HepG2 (cell line): ENCODE data around the gene TMEM53. TPM values are rescaled to one million over a fixed set of nuclear protein-coding genes. Genes with fewer than 3 reads are reported as not detected.
A peak's percentile ranks its signal among the peaks of the same experiment; 100 is the strongest.

Source experiments
- AGO2 ChIP-seq: fragments of 200-400 bp; formaldehyde crosslinking; optimal IDR thresholded peaks from 2 replicates; pipeline ENCODE3; 2017; ENCODE audit warnings: mild to moderate bottlenecking, low read depth, low read length, moderate library complexity
- AKAP8 ChIP-seq: sonication (generic); formaldehyde crosslinking; IDR thresholded peaks from 2 replicates; pipeline ENCODE4 v1.5.1; 2020; ENCODE audit warnings: mild to moderate bottlenecking, missing genetic modification reagents
- CCAR2 ChIP-seq: fragments of 200-400 bp; formaldehyde crosslinking; optimal IDR thresholded peaks from 2 replicates; pipeline ENCODE3; 2018; ENCODE audit warnings: low read depth, mild to moderate bottlenecking, low read length, moderate library complexity
- HCFC1 ChIP-seq: fragments of 150-350 bp; IDR thresholded peaks from 2 replicates; pipeline ENCODE4 v1.6.1; 2014; ENCODE audit warnings: low read depth, low read length
- HIVEP1 ChIP-seq: sonication (generic); formaldehyde crosslinking; IDR thresholded peaks from 2 replicates; pipeline ENCODE4 v1.4.0; 2020; ENCODE audit warnings: mild to moderate bottlenecking, missing genetic modification reagents
- IKZF1 ChIP-seq: fragments of 450-650 bp; IDR thresholded peaks from 2 replicates; pipeline ENCODE4 v1.7.1; 2016
- KDM5B ChIP-seq: sonication (generic); formaldehyde crosslinking; IDR thresholded peaks from 2 replicates; pipeline ENCODE4 v1.4.0; 2020; ENCODE audit warnings: missing genetic modification reagents, mild to moderate bottlenecking, borderline replicate concordance
- KLF6 ChIP-seq: IDR thresholded peaks from 2 replicates; pipeline ENCODE4 v1.8.0; 2016; ENCODE audit warnings: missing biosample characterization, missing genetic modification reagents
- NFATC3 ChIP-seq: sonication (generic); formaldehyde crosslinking; IDR thresholded peaks from 2 replicates; pipeline ENCODE4 v1.5.1; 2020; ENCODE audit warnings: mild to moderate bottlenecking, missing genetic modification reagents
- PHF21A ChIP-seq: sonication (generic); formaldehyde crosslinking; IDR thresholded peaks from 2 replicates; pipeline ENCODE4 v1.5.0; 2020; ENCODE audit warnings: mild to moderate bottlenecking, missing genetic modification reagents
- SP1 ChIP-seq, 2 experiments: fragments of 450-650 bp in 1 of 2; sonication (generic) in 1 of 2; formaldehyde crosslinking in 1 of 2; IDR thresholded peaks; 2 replicates each; pipeline versions ENCODE4 v1.4.0 to v1.6.1; 2016 to 2020; ENCODE audit warnings: missing genetic modification reagents in 1 of 2
- ZFP36 ChIP-seq: fragments of 150-350 bp; IDR thresholded peaks from 2 replicates; pipeline ENCODE4 v1.6.1; 2018; ENCODE audit warnings: borderline replicate concordance, low read length, low read depth; ENCODE audit not compliant: partially characterized antibody
- ZFYVE20 ChIP-seq: sonication (generic); formaldehyde crosslinking; IDR thresholded peaks from 2 replicates; pipeline ENCODE4 v1.8.0; 2023; ENCODE audit warnings: low read depth, mild to moderate bottlenecking, moderate library complexity, missing genetic modification reagents, borderline replicate concordance
- ZNF292 ChIP-seq: sonication (generic); formaldehyde crosslinking; IDR thresholded peaks from 2 replicates; pipeline ENCODE4 v1.8.1; 2022; ENCODE audit warnings: mild to moderate bottlenecking, low read depth, missing genetic modification reagents, borderline replicate concordance
- ZNF598 ChIP-seq: sonication (generic); formaldehyde crosslinking; IDR thresholded peaks from 2 replicates; pipeline ENCODE4 v1.5.1; 2020; ENCODE audit warnings: mild to moderate bottlenecking, missing genetic modification reagents, borderline replicate concordance
- ZNF780A ChIP-seq: sonication (generic); formaldehyde crosslinking; IDR thresholded peaks from 2 replicates; pipeline ENCODE4 v1.8.0; 2022; ENCODE audit warnings: mild to moderate bottlenecking, missing genetic modification reagents, moderate library complexity
- polyA plus RNA-seq, 8 experiments: library from polyadenylated mRNA; depleted of rRNA in 3 of 8; stranded (reverse) in 7 of 8; unstranded in 1 of 8; fragments of >200 nt; fragmentation: Illumina TruSeq in 4 of 8; extraction: Trizol in 4 of 8; gene quantifications; 2 replicates each; pipeline versions ENCODE4 v1.2.1 to v1.2.3, GENCODE V29; 2011 to 2016; ENCODE audit warnings: low read depth in 4 of 8, missing spikeins in 1 of 8, mixed read lengths in 1 of 8; ENCODE audit not compliant: insufficient read depth in 1 of 8
- total RNA-seq, 5 experiments: library from RNA; depleted of rRNA; stranded (reverse); fragments of >200 nt; fragmentation: Illumina TruSeq; extraction: Trizol; gene quantifications; 2 replicates each; pipeline ENCODE4 v1.2.3, GENCODE V29; 2016; ENCODE audit warnings: low read depth in 1 of 5
- TF ChIP-seq, protein P1 (sequence below): sonication (generic); formaldehyde crosslinking; IDR thresholded peaks from 2 replicates; pipeline ENCODE4 v1.4.0; 2020; ENCODE audit warnings: missing genetic modification reagents
- TF ChIP-seq, protein P2 (sequence below): sonication (generic); formaldehyde crosslinking; IDR thresholded peaks from 2 replicates; pipeline ENCODE4 v1.4.0; 2020; ENCODE audit warnings: low read depth, mild to moderate bottlenecking, missing genetic modification reagents
- TF ChIP-seq, protein P3 (sequence below): sonication (generic); formaldehyde crosslinking; IDR thresholded peaks from 2 replicates; pipeline ENCODE4 v1.4.0; 2020; ENCODE audit warnings: mild to moderate bottlenecking, missing genetic modification reagents
- TF ChIP-seq, protein P4 (sequence below): sonication (generic); formaldehyde crosslinking; IDR thresholded peaks from 2 replicates; pipeline ENCODE4 v1.4.0; 2020; ENCODE audit warnings: missing genetic modification reagents

Gene TMEM53
- total and polyA plus RNA-seq, 2 of the 13 experiments (the other 11 are each of a cell fraction or from before 2014, with no cell fraction given) = 12.6 to 20.2 TPM

DNA sequence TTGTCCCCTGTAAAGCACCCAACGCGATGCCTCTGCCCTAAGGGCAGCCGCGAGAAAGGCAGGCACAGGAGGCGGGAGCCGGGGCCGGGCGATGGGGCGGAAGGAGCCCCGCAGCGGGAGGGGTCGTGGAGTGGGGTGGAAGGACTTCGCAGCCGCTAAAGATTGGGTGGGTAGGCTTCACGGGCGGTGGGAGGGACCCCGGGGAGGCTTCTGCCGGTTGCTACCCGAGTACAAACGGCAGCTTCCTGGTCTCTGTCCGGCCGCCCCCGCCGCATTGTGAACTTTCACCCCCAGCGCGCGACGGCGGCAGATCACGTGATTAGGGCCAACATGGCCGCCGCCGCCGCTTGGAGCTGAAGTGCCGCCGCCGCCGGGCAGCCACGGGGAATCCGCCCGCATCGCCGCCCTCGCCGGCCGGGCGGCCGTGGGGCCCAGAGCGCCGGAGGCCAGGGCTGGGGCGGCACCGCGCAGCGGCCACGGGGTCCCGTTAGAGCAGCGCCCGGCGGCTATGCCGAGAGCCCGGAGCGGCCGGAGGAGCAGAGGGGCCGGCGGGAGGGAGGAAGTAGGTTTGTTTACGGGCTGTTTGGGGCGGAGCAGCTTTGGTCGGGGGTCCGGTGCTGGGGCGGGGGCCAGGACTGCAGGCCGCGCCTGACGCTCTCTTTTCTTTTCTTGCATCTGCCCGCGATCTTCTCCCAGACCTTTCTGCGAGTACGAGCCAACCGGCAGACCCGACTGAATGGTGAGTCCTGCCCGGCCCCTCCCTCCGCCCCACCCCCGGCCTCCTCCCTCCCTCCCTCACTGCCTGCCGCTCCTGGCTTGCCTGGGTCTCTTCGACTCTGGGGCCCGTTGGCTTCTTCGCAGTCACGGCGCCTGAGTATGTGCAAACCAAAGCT, 42.4 kb downstream of the TMEM53 start (continued):
- TF ChIP-seq CCAR2 (no peak), HCFC1 (peak; percentile 26; the same call in 1 of the 2 replicates), KLF6 (CRISPR knock-in tag) (no peak), NFATC3 (no peak), ZFP36 (peak; percentile 51), HIVEP1 (CRISPR knock-in tag) (peak; percentile 47), ZNF598 (CRISPR knock-in tag) (no peak), SP1 (IDR thresholded peaks at IDR 0.05) (no peak), SP1 (CRISPR knock-in tag; IDR thresholded peaks at IDR 0.05) (0 out of 2 replicates have a peak, but pooled peaks have one; percentile 21), ZNF780A (CRISPR knock-in tag) (no peak), PHF21A (CRISPR knock-in tag) (no peak), AKAP8 (CRISPR knock-in tag) (no peak), ZNF292 (CRISPR knock-in tag) (peak; percentile 62; the same call in 1 of the 2 replicates), KDM5B (CRISPR knock-in tag) (peak; percentile 69), IKZF1 (no peak), ZFYVE20 (no peak), AGO2 (peak; percentile 95)
- TF ChIP-seq, protein P1, sequence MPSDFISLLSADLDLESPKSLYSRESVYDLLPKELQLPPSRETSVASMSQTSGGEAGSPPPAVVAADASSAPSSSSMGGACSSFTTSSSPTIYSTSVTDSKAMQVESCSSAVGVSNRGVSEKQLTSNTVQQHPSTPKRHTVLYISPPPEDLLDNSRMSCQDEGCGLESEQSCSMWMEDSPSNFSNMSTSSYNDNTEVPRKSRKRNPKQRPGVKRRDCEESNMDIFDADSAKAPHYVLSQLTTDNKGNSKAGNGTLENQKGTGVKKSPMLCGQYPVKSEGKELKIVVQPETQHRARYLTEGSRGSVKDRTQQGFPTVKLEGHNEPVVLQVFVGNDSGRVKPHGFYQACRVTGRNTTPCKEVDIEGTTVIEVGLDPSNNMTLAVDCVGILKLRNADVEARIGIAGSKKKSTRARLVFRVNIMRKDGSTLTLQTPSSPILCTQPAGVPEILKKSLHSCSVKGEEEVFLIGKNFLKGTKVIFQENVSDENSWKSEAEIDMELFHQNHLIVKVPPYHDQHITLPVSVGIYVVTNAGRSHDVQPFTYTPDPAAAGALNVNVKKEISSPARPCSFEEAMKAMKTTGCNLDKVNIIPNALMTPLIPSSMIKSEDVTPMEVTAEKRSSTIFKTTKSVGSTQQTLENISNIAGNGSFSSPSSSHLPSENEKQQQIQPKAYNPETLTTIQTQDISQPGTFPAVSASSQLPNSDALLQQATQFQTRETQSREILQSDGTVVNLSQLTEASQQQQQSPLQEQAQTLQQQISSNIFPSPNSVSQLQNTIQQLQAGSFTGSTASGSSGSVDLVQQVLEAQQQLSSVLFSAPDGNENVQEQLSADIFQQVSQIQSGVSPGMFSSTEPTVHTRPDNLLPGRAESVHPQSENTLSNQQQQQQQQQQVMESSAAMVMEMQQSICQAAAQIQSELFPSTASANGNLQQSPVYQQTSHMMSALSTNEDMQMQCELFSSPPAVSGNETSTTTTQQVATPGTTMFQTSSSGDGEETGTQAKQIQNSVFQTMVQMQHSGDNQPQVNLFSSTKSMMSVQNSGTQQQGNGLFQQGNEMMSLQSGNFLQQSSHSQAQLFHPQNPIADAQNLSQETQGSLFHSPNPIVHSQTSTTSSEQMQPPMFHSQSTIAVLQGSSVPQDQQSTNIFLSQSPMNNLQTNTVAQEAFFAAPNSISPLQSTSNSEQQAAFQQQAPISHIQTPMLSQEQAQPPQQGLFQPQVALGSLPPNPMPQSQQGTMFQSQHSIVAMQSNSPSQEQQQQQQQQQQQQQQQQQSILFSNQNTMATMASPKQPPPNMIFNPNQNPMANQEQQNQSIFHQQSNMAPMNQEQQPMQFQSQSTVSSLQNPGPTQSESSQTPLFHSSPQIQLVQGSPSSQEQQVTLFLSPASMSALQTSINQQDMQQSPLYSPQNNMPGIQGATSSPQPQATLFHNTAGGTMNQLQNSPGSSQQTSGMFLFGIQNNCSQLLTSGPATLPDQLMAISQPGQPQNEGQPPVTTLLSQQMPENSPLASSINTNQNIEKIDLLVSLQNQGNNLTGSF (CRISPR knock-in tag) = 0 out of 2 replicates have a peak, but pooled peaks have one; percentile 8
- TF ChIP-seq, protein P2, sequence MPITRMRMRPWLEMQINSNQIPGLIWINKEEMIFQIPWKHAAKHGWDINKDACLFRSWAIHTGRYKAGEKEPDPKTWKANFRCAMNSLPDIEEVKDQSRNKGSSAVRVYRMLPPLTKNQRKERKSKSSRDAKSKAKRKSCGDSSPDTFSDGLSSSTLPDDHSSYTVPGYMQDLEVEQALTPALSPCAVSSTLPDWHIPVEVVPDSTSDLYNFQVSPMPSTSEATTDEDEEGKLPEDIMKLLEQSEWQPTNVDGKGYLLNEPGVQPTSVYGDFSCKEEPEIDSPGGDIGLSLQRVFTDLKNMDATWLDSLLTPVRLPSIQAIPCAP = no peak
- TF ChIP-seq, protein P3, sequence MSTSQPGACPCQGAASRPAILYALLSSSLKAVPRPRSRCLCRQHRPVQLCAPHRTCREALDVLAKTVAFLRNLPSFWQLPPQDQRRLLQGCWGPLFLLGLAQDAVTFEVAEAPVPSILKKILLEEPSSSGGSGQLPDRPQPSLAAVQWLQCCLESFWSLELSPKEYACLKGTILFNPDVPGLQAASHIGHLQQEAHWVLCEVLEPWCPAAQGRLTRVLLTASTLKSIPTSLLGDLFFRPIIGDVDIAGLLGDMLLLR (CRISPR knock-in tag) = no peak; the same call in 1 of the 2 replicates
- TF ChIP-seq, protein P4, sequence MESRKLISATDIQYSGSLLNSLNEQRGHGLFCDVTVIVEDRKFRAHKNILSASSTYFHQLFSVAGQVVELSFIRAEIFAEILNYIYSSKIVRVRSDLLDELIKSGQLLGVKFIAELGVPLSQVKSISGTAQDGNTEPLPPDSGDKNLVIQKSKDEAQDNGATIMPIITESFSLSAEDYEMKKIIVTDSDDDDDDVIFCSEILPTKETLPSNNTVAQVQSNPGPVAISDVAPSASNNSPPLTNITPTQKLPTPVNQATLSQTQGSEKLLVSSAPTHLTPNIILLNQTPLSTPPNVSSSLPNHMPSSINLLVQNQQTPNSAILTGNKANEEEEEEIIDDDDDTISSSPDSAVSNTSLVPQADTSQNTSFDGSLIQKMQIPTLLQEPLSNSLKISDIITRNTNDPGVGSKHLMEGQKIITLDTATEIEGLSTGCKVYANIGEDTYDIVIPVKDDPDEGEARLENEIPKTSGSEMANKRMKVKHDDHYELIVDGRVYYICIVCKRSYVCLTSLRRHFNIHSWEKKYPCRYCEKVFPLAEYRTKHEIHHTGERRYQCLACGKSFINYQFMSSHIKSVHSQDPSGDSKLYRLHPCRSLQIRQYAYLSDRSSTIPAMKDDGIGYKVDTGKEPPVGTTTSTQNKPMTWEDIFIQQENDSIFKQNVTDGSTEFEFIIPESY (CRISPR knock-in tag) = peak; percentile 47
